HG03460 (cell line): Measurements from ENCODE around the gene FHIT.

ENCODE experiments used
- ATAC-seq: cut with Tn5 transposase; IDR thresholded peaks from one replicate; pipeline ENCODE4 v1.9.1; 2021; ENCODE audit not compliant: unreplicated experiment

The FHIT gene

DNA sequence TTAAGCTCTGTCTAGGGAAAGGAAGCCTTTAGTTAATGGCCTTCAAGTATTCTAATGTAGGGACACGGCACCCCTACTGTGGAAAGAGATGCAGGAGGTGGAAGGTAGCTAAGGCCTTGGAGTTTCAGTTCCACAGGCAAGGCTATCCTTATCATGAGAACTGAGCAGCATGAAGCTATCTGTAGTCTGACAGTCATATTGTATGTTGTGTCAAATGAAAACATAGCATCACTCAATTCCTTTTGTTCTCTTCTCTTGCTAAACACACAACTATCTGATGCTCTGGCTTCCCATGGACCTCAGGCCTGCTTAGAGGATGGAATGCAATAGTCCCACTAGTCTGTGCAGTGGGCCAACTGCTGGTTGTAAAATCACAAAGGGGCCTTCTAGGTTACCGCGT lies 380.9 kb downstream of the FHIT start:
- ATAC-seq: no peak

DNA sequence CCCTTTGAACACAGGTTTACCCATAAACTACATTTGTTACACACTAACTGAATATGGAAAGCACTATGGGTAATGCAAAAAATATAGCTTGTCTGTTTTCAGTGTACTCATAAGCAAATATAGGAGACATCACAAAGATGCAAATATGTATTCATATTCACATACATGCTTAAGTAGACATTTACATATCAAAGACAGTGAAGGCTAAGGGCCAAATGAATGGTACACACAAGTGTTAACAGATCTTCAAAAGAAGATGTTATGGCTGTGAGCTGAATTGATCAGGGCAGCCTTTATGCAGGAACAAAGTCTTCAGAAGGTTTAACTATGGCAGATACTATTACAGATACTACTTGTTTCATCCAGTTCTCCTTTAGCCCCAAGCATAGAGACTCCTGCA lies 384.1 kb downstream of the FHIT start:
- ATAC-seq: no peak

DNA sequence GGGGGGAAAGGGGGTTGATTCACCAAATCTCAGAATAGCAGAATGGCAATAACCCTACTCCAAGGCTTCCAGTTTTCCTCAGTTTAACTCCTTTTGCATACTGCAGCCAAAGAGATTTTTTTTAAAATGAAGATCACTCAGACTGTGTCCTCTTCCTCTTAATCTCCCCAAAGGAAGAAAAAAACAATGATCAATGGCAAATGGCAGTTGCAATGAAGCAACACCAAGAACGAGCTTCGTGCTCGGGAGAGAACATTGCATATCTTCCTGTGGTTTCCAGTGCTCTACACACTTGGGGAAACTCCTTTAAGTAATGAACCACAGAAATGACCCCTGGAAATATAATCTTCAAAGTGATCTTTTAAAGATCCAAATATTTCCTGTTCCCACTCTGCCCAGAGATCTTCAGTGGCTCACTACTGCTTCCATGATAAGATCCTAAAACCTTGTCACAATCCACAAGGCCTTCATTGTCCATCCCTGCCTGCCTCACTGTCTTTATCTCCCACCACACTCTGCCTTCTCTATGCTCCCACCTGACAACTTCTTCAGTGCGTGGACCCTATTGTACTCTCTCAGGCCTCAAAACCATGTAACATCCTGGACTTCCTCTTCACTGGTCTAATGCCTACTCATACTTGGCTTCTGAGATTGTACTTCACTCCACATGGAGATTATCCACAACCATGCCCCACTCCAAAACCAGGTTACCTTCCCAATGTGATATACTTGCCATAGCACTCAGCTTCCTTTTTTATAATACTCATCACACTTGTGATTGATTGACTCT lies 394.8 kb downstream of the FHIT start:
- ATAC-seq: no peak

DNA sequence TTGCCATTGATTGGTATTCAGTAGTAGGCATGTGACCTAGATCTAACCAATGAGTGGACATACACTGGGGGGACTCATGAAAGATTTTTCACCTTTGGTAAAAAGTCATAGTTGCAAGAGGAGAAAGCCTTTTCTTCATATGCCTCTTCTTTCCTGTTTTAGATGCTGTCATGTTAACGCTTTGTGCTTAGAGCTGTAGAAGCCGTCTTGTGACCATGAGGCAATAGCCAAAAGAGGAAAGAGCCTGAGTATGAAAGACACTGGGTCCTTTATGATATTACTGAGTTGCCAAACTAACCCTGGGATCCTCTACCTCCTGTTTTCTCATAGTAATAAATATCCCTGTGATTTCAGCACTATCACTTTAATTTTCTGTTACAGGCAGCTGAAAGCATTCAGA lies 396.0 kb downstream of the FHIT start:
- no peak for ATAC-seq

DNA sequence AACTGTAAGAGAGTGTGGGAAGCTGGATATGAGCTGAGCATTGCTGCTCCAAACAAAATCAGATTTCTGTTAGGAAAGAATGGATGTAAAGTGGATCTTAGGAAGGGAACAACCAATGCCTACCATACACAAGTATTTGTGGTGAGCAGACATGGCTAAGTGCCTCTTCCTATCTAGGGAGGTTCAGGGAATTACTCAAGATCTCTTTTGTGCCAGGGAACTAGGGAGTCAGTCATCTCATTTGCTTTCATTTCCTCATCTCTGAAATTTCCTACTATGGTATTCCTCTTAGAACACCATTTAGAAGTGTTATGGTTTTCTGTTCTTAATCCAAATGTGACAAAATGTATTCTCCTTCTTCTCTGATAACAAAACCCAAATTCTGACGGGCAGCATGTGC lies 396.5 kb downstream of the FHIT start:
- no peak for ATAC-seq

DNA sequence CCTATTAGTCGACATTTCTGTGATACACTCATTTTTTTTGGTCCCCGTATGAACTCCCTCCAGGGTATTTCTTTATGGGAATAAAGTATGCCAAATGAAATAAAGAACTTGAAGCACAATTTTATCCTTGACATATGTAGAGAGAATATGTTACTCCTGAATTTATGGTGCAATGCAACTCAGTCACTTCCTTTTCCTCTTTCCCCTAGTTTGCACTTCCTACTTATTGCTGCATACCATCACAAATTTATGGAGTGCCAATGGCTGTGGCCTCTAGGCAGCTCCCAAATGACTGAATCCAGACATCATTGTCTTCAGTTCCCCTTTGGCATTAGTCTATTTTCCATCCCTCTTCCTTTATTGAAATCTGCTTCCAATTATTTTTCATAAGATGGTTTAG lies 403.5 kb downstream of the FHIT start:
- ATAC-seq: no peak

DNA sequence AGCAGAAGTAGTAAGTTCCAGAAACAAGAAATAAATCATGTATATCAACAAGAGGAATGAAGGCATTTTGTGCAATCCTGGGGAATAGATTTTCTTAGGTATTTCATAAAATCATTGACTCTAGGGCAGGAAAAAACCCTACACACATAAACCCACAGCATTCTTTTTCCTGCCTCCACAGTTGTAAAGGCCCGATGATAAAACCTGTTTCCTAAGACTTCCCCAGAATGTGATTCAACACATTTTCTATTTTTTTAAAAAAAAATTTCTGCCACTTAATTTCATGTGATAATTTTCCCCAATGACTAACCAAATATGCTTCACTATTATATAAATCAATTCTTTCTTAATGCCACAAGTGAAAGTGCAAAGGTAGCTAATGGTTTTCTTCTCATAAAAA lies 407.0 kb downstream of the FHIT start:
- no peak for ATAC-seq

DNA sequence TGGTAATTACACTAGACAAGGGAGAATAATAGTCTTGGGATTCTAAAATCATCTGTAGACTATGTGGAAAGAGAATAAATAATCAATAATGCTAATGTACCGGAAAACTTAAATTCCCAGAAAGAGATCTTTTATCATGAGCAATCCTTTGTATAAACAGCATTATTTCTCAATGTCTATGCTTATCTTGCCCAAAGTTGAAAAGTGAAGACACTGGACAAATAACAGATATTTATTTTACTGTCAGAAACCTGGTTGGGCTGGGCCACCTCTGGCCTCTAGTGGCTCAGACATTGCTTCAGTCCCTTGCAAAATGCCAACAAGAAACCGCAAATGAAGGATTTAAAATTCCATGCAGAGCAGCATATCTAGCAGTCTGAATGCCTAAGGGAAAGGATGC lies 409.9 kb downstream of the FHIT start:
- ATAC-seq: no peak

DNA sequence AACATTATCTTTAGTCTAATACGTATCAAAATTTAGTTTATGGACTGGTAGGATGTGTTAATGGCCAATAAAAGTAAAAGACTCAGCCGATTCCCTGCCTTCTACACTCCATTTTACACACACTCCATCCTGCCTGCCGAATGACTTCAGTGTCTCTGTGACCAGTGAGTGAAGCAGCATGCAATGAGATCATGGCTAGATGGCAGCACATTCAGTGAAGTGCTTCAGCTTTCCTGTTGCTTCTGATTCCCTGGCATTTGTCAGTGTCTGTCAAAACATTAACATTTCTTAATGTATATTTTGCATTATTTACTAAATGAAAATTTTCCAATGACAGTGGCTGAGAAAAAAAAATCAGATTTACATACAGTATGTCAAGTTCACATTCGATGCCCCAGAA lies 412.0 kb downstream of the FHIT start:
- no peak for ATAC-seq

DNA sequence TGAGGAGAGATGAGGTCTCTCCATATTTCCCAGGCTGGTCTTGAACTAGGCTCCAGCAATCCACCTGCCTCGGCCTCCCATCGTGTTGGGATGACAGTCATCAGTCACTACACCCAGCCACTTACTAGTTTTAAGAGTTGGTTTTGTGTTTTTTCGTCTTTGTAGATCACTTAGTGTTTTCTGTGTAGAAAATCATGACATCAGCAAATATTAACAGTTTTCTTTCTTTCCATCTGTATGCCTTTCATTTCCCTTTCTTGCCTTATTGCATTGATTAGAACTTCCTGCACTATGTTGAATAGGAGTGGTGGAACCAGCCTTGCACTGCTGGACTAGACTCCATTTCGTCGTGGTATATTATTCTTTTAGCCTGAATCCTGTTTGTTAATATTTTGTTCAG lies 415.5 kb downstream of the FHIT start:
- ATAC-seq: no peak

DNA sequence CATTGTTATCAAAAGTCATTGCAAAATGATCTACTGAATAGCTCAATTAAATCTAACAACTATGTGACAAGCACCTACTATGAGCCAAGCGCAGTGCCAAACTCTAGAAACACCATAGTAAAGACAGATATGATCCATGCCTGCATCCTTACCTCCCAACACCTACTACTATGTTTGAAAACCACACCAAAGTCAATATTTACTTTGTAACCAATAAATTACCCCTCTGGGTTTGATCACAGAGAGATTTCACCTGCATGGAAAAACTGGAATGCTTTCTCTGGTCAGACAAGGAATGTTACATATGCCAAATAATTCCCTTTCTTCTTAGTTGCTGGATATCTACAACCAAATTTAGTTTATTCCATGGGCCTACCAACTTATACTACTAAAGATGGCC lies 422.2 kb downstream of the FHIT start:
- no peak for ATAC-seq

DNA sequence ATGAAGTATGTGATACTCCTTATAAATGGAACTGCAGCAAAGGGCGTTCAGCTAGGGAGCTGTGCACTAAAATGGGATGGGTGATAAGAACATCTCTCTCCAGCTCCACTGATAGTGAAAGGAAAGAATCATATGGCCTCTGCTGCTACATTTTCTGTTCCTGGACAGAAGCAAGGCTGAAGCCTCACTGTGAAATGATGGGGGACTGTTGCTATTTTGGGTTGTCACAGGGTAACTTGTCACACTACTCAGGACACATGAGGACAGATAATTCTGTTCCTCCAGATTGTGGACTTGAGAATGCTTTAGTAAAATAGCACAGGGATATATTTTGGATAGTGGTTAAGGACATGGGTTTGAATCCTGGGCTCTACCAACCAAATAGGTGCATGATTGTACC lies 423.6 kb downstream of the FHIT start:
- no peak for ATAC-seq

DNA sequence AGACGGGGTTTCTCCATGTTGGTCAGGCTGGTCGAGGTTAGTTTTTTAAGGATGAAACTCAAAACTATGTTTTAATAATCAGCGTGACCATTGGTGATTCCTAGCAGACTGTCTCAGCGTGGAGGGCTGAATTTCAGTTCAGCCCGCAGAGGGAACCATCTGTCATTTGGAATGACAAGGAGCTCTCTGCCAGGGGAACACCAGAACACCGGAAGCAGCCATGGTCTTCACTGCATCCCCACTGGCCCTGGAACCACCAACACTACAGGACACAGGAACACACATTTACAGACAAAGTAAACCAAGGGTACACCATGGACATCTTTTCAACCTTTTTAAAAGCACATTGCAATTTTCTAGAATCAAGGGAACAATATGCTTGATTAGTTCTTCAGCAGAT lies 424.7 kb downstream of the FHIT start:
- ATAC-seq: no peak

DNA sequence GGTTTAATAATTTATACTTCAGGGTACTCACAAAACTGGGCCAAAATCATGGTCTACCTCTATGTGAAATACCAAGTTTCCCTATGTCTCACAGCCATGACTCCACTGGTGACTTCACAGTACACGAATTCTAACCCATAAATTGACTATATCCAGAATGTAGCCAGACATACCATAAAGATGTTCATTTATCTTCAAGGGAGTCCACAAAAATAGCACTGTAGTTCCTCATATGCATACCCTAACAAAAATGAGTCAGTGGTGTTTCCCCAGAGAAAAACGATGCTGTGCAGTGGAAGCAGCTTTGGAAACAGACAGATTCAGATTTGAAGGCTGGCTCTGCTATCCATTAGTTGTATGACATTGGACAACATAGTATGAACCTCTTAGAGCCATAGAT lies 438.8 kb downstream of the FHIT start:
- no peak for ATAC-seq

DNA sequence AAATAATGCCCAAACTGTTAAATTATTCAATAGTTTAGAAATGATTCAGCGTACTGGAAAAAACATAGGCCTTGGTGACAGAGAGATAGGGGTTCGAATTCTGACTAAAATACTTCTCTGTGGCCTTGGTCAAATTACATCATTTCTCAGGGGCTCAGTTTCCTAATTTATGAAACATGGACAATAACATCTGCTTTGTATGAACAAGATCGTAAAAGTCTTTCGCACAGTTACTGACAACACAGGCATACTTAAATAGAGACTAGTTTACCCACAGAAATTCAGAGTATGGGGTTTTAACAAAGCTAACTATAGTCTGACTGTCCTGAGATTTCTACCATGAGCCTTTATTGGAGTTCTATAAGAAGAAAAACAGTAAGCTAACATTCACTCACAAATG lies 440.4 kb downstream of the FHIT start:
- ATAC-seq: no peak

DNA sequence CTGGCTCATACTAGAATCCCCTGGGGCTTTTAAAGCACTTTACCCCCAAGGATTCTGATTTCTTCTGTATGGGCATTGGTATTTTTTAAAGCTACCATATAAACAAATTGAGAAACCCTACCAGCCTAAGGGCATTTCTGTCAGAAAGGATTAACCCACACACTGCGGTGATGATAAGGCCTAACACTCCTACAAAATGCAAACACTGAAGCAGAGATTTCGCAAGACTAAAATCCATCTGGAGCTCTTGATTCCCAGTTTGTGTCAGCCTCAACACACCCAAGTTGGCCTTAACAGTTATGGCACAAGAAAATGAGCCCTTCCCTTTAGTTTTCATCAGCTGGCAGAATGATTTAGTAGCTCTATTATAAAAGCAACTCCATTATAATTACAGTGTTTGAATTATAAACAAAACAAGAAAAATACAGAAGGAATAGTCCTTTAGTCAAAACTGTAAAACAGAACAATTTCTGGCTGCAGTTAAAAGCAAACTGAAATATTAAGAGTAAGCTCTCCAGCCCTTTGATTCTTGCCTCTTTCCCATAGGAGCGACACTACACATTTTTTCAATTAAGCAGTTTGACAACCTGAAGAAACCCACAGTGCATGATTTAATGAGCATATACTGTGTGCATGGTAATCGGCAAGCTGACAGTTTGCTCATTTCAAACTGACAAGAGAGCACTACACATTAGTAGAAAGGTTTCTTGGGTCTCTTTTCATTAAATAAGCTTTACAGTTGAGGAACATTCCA lies 441.2 kb downstream of the FHIT start:
- no peak for ATAC-seq

DNA sequence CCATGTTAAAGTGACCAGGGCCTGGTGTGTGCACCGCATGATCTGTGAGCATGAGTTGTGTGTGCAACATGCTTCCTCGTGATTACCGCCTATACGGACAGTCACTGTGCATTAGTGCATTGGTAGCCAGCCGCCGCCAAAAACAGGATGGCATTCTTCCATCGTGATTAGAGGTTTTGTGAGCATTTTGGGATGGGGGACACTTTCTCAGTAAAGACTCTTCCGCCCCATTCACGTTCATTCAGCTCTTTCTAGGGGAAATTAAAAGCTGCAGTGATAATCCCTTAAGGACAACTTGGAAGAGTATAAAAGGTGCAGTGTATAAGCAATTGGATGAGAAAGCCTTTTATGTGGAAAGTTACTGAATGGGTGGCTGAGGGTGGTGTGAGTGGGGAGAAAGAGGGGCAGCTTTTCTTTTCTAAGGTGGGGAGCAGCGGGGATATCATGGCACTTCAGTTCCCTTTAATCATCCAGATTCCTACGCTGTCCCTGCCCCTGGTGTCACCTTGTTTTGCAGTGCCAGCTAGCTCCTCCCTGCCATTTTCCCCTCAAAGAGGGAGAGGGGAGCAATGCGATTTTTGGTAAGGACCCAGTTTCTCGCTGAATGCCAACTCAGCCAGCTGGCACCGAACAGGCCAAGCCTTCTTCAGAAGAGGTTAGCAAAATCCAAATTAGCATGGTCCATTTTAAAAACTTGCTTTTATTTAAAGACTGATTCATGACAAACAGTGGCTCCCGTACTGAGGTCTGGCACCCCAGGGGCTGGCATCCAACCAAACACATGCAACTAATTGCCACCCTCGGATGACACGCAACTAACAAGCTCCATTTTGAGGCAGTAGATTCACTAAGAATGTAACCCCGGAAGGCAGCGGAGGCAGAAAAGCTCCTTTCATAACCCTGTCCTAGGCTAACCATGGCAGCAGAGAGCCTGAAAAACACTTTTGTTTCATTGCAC lies 447.8 kb downstream of the FHIT start:
- no peak for ATAC-seq

DNA sequence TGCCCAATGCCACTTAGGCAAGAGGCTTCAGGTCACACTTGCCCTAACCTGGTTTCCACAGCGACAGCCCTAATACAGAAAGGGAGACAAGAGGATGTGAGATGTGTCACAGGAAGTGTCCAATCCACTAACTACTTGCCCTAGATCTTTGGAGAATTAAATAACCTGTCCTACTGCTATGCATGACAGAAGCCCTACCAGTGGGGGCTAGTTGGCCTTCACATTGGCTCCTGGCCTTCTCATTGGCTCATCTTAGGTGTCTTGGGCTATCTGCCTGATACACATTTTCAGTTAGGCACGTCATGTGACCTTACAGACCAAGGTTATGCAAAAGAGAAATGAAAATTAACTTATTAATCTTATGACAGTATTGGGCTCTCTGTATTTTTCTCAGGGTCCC lies 449.9 kb downstream of the FHIT start:
- ATAC-seq: no peak

DNA sequence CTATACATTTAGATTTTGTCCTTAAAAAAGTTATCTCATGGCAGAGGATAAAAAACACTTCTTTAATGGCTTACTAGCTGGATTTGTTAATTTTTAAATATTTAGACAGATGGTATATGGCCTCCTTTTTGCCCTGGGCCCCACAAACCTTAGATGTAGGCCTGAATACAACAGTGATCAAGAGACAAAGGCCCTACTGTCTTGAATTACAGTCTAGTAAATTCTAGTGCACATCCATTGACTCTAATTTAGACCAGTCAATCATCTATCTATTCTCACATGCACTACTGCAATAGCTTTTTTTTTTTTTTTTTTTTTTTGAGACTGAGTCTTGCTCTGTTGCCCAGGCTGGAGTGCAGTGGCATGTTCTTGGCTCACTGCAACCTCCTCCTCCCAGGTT lies 452.8 kb downstream of the FHIT start:
- ATAC-seq: no peak

DNA sequence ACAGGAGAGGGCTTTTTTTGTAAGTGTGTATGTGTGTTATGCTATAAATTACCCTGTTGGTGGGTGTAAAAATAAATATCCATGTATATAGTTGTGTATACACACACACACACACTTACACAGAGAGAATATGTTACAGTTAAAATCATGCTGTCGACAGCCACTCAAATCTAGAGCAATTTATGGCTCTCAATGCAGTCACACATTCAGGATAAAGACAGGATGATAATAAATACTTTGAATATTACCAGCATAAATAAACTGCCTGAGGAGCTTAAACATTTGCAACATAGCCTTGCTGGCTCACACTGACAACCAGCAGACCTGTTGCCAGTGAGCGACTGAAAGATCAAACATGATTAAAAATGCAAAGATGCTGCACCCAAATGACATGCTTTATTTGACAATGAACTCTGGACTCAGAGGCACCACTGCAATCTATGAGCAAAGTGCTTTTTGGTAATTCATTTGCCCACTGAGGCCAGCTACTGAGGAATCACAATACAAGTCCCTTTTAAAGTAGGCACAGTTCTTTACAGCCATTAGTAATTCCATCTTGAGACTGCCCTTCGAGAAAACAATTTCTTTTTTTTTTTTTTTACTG lies 458.9 kb downstream of the FHIT start:
- ATAC-seq: no peak

DNA sequence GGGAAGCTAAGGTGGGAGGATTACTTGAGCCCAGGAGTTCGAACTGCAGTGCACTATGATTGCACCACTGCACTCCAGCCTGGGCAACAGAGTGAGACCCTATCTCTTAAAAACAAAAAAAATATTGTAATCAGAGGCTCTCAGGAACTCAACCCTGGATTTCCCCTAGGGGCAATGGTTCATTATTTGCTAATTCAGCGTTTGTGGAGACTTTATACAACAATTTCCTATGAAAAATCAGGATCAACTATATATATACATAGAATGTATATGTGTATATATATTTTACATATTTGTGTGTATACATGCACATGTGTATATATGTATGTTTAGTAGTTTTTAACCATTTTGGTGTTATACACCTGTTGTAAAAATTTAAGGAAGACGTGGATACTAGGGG lies 463.1 kb downstream of the FHIT start:
- no peak for ATAC-seq
